GM18498 (cell line): Measurements from ENCODE around the gene BNC2.

Experiments used
- ATAC-seq: cut with Tn5 transposase; IDR thresholded peaks from one replicate; pipeline ENCODE4 v1.9.1; 2021; ENCODE audit warnings: mild to moderate bottlenecking, moderate library complexity; ENCODE audit not compliant: unreplicated experiment

BNC2 gene

DNA sequence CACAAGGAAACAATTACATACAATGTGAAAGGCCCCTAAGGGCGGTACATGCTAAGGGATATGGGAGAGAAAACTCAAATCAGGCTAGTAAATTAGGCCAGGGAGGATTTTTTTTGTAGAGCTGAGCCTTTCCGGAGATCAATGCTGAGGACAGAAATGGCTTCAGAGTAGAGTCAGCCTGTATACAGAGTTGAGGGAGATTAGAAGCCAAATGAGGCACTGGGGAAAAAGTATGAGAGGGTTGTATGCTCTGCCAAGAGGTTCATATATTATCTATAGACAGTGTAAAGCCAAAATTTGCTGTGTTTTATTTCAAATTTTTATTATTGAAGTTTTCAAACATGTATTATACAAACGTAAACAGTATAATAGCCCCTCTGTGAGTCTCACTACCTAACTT lies 103.1 kb downstream of the BNC2 start:
- no peak for ATAC-seq

DNA sequence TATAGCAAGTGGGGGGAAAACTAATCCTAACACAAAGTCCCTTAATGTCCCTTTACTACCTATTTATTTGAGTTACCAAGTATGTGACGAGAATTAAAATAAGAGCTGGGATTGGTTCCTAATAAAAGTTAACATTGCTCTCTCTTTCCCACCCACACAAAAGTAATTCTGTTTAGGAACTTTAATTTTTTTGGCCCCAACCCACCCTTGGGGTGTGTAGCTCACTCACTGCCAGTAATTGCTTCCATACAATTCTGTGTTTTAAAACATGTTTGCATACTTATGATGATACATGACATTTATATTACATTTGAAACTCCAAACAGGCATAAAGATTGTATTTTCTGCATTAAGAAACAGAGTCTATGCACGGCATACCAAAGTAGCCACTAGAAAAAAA lies 106.5 kb downstream of the BNC2 start:
- ATAC-seq, result no peak

GRCh38 chr9:16755467-16756160 lies 114.9 kb downstream of the BNC2 start:
- ATAC-seq, result no peak

DNA sequence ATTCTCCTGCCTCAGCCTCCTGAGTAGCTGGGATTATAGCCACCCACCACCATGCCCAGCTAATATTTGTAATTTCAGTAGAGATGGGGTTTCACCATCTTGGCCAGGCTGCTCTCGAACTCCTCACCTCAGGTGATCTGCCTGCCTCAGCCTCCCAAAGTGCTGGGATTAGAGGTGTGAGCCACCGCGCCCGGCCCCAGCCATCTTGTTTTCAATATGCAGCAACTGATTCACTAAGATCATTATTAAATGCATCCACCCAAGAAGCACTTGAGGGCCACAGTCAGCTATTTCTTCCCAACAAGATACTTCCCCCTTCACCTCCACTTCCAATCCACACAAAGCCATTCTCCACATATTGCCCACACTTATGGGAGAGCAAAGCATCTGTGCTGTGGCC lies 115.8 kb downstream of the BNC2 start:
- ATAC-seq, result no peak

DNA sequence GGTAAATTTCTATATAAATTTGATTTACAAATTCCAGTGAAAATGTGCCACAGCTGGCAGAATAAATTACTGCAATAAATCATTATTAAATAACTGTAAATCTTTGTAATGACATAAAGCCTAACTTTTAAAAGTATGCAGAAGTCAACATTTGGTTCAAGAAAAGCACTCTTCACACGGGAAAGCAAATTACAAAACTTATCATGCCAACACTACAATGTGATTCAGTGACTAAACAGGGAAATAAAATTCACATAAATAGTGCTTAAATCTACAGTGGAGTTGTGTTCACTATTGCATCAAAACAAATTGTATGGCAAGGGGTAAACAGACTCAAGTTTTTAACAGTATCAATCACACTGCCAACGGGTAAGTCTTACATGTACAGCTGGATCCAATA lies 117.2 kb downstream of the BNC2 start:
- no peak for ATAC-seq

DNA sequence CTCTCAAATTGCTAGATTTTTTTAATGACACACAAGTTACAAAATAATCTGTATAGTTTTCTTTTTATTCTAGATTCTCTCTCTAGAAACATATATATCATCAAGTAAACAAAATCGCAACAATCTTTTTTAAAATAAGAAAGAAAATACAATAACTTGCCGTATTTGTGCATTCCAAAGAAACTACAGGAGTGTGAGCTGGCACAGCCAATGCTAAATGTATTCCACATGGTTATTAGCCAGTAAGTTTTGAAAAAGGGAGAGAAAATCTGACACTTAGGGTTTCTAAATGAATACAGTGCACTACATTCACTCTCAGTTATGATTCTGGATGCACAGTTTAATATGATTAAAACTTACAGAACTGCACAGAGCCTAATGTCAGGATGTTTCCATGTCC lies 117.9 kb downstream of the BNC2 start:
- no peak for ATAC-seq

DNA sequence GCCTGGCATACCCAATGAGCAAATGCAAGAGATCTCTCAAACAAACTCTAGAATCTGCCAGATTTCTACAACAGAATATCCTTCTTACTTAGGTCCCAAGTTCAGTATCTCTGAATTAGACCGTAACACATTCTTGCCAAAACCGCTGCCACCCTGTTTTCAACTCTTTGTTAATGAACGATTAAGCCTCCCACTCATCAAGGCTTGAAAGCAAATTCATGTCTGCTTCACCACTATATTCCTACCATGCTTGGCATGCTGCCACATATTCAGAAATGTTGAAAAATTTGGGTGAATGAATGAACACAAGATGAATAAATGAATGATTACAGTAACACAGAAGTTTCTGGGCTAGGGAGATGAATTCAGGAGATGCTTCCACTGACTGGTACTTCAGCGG lies 119.9 kb downstream of the BNC2 start:
- no peak for ATAC-seq

GRCh38 chr9:16745359-16745758 lies 125.1 kb downstream of the BNC2 start:
- ATAC-seq, result no peak

- ATAC-seq, result no peak
Observed at GRCh38 chr9:16744394-16744793, 126.1 kb downstream of the BNC2 start.

DNA sequence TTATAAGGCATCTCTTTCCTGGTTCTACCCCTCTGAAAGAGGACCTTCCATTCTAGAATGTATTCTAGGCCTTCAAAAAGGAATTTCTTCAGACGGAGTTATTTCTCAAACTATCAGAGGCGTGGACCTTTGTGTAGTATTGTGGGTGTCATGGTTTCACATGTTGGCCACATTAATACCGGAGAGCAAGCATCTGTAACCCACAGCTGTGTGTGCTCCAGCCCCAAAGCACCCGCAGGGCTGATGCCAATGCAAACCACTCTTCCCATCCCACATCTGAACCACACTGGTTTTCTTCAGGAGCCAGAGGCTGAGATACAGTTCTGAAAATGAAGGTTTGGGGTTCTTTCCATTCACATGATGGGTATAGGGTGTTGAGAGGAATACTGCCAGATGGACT lies 127.1 kb downstream of the BNC2 start:
- ATAC-seq, result no peak

- no peak for ATAC-seq
Observed at GRCh38 chr9:16735001-16735400, 135.5 kb downstream of the BNC2 start.

DNA sequence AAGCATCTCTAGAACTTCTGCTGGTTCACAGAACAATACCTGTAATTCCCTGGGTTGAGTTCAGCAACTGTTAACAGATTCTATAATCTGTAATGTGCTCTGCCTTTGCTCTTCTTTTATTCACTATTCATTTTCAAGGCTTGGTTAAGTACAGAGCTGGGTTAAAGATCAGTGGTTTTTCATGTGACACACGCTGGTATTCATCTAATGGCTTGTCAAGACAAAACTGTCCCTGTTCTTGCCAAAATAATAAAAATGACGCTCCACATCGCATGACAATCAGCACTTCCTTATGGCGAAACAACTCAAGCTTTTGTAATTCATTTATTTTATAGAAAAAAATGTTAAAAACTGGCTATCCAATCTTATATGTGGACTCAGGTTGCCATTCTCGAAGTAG lies 137.9 kb downstream of the BNC2 start:
- no peak for ATAC-seq

DNA sequence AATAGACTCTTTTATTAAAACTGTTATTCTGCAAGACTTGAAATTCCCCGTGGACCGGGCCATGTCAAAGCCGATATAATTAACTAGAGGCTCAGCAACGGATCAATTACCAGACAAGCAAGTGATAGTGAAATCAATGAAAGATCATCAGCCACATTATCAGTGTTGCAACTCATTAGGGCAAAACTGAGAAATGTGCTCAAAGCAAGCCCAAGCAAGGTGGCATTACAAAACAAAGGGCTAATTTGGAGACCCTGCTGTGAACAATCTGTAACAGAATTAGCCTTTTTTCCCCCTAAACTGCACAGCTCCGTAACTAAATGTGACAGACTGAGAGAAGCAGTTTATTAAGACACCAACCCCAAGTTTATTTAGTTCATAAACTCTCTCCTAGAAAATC lies 140.3 kb downstream of the BNC2 start:
- ATAC-seq, result no peak

DNA sequence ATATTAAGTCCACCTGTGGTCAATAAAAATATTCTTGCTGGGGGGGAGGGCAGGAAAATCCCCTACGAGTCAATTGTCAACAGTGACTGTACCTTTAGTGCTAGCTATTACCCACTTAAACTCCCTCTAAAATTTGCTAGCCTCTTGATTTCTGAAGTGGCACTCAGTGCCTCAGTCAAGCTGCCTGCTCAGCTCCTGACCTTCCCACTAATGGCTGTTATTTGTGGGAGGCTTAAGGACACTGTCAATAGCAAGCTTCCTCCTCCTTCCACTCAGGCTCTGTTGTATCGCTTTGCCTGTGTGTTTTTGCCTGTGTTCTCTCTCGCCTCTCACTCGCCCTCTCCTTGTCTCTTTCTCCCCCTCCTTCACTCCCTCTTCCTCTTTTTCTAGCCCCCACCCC lies 140.8 kb downstream of the BNC2 start:
- no peak for ATAC-seq

GRCh38 chr9:16728137-16728508 lies 142.3 kb downstream of the BNC2 start:
- no peak for ATAC-seq

GRCh38 chr9:16727452-16728136 lies 142.9 kb downstream of the BNC2 start:
- no peak for ATAC-seq

- no peak for ATAC-seq
Observed at GRCh38 chr9:16726718-16727451, 143.6 kb downstream of the BNC2 start.

- no peak for ATAC-seq
Observed at GRCh38 chr9:16726029-16726428, 144.4 kb downstream of the BNC2 start.

DNA sequence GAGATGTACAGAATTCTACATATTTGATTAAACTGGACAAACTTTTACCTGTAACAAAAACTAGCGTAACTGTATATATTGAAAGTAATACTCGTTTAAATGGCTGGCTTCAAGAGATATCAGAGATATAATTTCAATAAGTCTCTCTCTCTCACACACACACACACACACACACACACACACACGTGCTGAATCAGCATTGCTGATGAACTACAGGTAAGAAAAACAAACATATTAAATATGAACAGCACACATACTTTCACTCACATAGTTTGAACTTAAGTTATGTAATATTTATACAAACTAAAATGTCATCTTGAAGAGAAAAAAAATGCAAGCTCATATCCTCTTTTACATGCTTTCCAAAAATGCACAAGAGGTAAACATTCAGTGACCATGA lies 145.4 kb downstream of the BNC2 start:
- no peak for ATAC-seq

DNA sequence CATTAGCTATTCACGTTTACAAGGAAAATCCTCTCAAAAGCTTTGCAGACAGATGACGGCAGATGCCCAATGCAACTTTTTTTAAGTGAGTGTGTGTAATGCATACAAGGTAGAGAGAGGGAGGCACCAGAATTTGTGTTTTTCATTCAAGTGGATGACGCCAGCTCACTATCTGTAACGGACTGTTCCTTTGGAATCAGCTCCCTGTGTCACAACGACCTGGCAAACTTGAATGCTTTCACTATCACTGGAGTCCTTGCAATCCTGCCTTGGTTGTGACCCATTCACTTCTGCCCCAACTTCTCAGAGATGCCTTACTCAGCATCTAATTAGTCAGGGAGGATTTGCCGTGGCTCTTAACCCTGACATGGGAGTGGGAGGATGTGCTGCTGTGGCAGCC lies 148.5 kb downstream of the BNC2 start:
- ATAC-seq, result no peak

DNA sequence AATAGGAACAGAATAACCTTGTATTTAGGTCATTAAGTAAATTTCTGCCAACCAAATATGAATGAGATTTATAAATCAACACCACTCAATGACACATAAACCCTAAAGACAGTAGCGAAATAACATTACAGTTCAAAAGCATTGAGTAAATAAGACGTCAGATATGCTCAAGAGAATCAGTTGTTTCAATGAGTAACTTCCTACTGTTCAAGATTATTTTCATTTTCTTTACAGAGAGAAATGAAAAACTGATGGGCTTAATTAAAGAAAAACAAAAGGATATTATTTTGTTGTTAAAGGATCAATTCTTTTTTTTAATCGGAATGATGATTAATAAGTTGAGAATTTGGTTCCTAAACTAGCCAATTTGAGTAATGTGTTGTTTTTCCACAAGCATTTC lies 150.1 kb downstream of the BNC2 start:
- no peak for ATAC-seq

GRCh38 chr9:16719921-16720320 lies 150.5 kb downstream of the BNC2 start:
- ATAC-seq, result no peak
